22Rv1 (cell line): Measurements from ENCODE around the gene S100P.

ENCODE experiments used
- H3K27ac ChIP-seq: fragments of 450-650 bp; 2 replicates; pipeline ENCODE4 v1.5.1; 2017
- CTCF ChIP-seq: fragments of 450-650 bp; IDR thresholded peaks from 2 replicates; pipeline ENCODE4 v1.5.1; 2017; ENCODE audit warnings: mild to moderate bottlenecking
- ZFX ChIP-seq: fragments of 450-650 bp; IDR thresholded peaks from 2 replicates; pipeline ENCODE4 v1.6.1; 2017; ENCODE audit warnings: antibody characterized with exemption, borderline replicate concordance

S100P gene

GRCh38 chr4:6663596-6664393 lies 29.9 kb upstream of the S100P start:
- TF ChIP-seq CTCF (no peak), ZFX (no peak)
- H3K27ac ChIP-seq, result no peak overlapping the region

- TF ChIP-seq CTCF (no peak), ZFX (no peak)
- H3K27ac ChIP-seq, result no peak overlapping the region
These were observed 28.4 kb upstream of the S100P start for GRCh38 chr4:6665320-6665654.

- TF ChIP-seq CTCF (no peak), ZFX (no peak)
- H3K27ac ChIP-seq, result no peak overlapping the region
These were observed 25.3 kb upstream of the S100P start for GRCh38 chr4:6668391-6668790.

GRCh38 chr4:6671648-6672047 lies 22.0 kb upstream of the S100P start:
- no peak overlapping the region for H3K27ac ChIP-seq
- TF ChIP-seq ZFX, result no peak
- TF ChIP-seq CTCF, result no peak

- H3K27ac ChIP-seq, result peak overlapping the region; percentile 98
- TF ChIP-seq ZFX (no peak), CTCF (no peak)
These were observed 21.5 kb upstream of the S100P start for GRCh38 chr4:6672131-6672530.

GRCh38 chr4:6672541-6673190 lies 21.0 kb upstream of the S100P start:
- H3K27ac ChIP-seq, result peak overlapping the region; percentile 98

GRCh38 chr4:6673191-6673659 lies 20.5 kb upstream of the S100P start:
- peak overlapping the region; percentile 98 for H3K27ac ChIP-seq

GRCh38 chr4:6673660-6674499 lies 19.8 kb upstream of the S100P start:
- TF ChIP-seq ZFX (no peak), CTCF (no peak)
- H3K27ac ChIP-seq, result peak overlapping the region; percentile 98
